Aorta (tissue), 5 donors: ENCODE results near the gene DPEP2NB. TPM values are rescaled to one million over a fixed set of nuclear protein-coding genes. Genes with fewer than 3 reads are reported as not detected.
A peak's percentile ranks its signal among the peaks of the same experiment; 100 is the strongest.
"Not testable (repeated sequence)": the region's sequence is repeated elsewhere in the genome, so short reads cannot be mapped to it uniquely, and the experiment has no call there.

ENCODE experiments used
- ATAC-seq: fragments of 200-7000 bp; cut with Tn5 transposase; one replicate; pipeline ENCODE4 v1.9.1; 2022; ENCODE audit warnings: moderate library complexity; ENCODE audit not compliant: low FRiP score
- DNase-seq, 2 donors: peaks; one replicate each; pipeline ENCODE4 v3.0.0-alpha.2; 2020
- H3K27ac ChIP-seq, 2 donors: one replicate each; pipeline ENCODE4 v1.5.1; 2013; ENCODE audit warnings: low read length in 2 of 2, mild to moderate bottlenecking in 2 of 2, moderate library complexity in 2 of 2, control low read depth in 1 of 2, inconsistent platforms in 1 of 2, low read depth in 1 of 2
- H3K27me3 ChIP-seq, 2 donors: one replicate each; pipeline ENCODE4 v1.6.1; 2013; ENCODE audit warnings: control low read depth in 1 of 2, low read length in 1 of 2, mild to moderate bottlenecking in 1 of 2, moderate library complexity in 1 of 2; ENCODE audit not compliant: insufficient read depth in 2 of 2, control insufficient read depth in 1 of 2
- H3K36me3 ChIP-seq, 2 donors: one replicate each; pipeline ENCODE4 v1.6.1; 2013; ENCODE audit warnings: control low read depth in 1 of 2, low read length in 1 of 2, mild to moderate bottlenecking in 1 of 2; ENCODE audit not compliant: insufficient read depth in 2 of 2, control insufficient read depth in 1 of 2
- H3K4me1 ChIP-seq, 2 donors: one replicate each; pipeline ENCODE4 v1.6.1; 2013; ENCODE audit warnings: low read length in 2 of 2, control low read depth in 1 of 2, mild to moderate bottlenecking in 1 of 2, moderate library complexity in 1 of 2; ENCODE audit not compliant: insufficient read depth in 2 of 2, control insufficient read depth in 1 of 2
- H3K4me3 ChIP-seq, 2 donors: one replicate each; pipeline ENCODE4 v1.5.1; 2013; ENCODE audit warnings: low read length in 2 of 2, control low read depth in 1 of 2, mild to moderate bottlenecking in 1 of 2
- H3K9me3 ChIP-seq: one replicate; pipeline ENCODE4 v1.6.1; 2013; ENCODE audit warnings: mild to moderate bottlenecking, low read length; ENCODE audit not compliant: control insufficient read depth
- WGBS, 2 donors: extraction: QIAGEN DNeasy Blood & Tissue Kit; methylation state at CpG; one replicate each; pipeline ENCODE4 v1.1.7; 2013; 5-methylcytosine and 5-hydroxymethylcytosine counted together
- intact Hi-C, 2 donors: fragments of 100-400 bp; cut with DNase I; formaldehyde crosslinking; loops; one replicate each; pipeline versions ENCODE4 v1.14.2 to v1.15.0; 2022
- polyA plus RNA-seq, 2 donors: library from polyadenylated mRNA; stranded (reverse); fragments of 200-250 nt; gene quantifications; one replicate each; pipeline ENCODE4 v1.2.3, GENCODE V29; 2013
- total RNA-seq, 2 donors: library from RNA; stranded (reverse); fragmentation: NEBNext Ultra II Directional; extraction: Animal tissue kit (Norgen Biotek cat#: 25700); gene quantifications; one replicate each; pipeline ENCODE4 v1.2.1, GENCODE V29; 2021
- donor health status: healthy with polysubstance abuse.
- donor health status: Bipolar disorder and iron deficiency.
- donor health status: DM: no; HTN: no; CAD: no.
- donor health status: DM: no; HTN: no; CAD: no.
- donor health status: DM: yes; HTN: yes; CAD: no.

DPEP2NB gene
- total and polyA plus RNA-seq, 4 donors: not detected

- peak; percentile 99 for ATAC-seq
- 0% methylated on average over 84 of the region's 84 CpGs for WGBS, 2 donors
- intact Hi-C loops: no loop called here
- Histone ChIP-seq H3K27me3 (no peaks in the 10 kb centered on the region), H3K4me3 (peak within 1 kb of the TSS; percentile 46), H3K4me1 (no peaks in the 10 kb centered on the region), H3K27ac (peak within 1 kb of the TSS in 1 of 2 donors; percentile 52), H3K36me3 (no peaks in the 10 kb centered on the region), H3K9me3 (no peaks in the 10 kb centered on the region)
- peak; percentile 95 to 98 for DNase-seq
These were observed 7.2 kb upstream of the DPEP2NB start, which contains the start of the genes DDX28 and DUS2 for GRCh38 chr16:68022728-68023537. Gene DDX28, minus strand, starts transcription at chr16:68023232. Its CDS starts 30 bp downstream, at chr16:68023202. Gene DUS2, plus strand, starts transcription at chr16:68023284. Its CDS starts 14,740 bp downstream, at chr16:68038024.

- H3K9me3 ChIP-seq: no peaks in the 10 kb centered on the region
- no peaks in the 10 kb centered on the region for H3K4me1 ChIP-seq
- H3K4me3 ChIP-seq: peak overlapping the region; percentile 46
- WGBS, 2 donors: 9 to 13% methylated on average over 19 of the region's 19 CpGs
- H3K27me3 ChIP-seq: no peaks in the 10 kb centered on the region
- no peaks in the 10 kb centered on the region for H3K36me3 ChIP-seq
- intact Hi-C loops: no loop called here
- no peak overlapping the region for H3K27ac ChIP-seq
- DNase-seq (peak in 1 of 2 donors; percentile 75), ATAC-seq (peak; percentile 3)
These were observed 6.6 kb upstream of the DPEP2NB start for GRCh38 chr16:68022278-68022727.

GRCh38 chr16:68021490-68021889 lies 5.8 kb upstream of the DPEP2NB start:
- Histone ChIP-seq H3K27ac (no peak overlapping the region), H3K36me3 (no peaks in the 10 kb centered on the region), H3K27me3 (no peaks in the 10 kb centered on the region), H3K4me1 (no peaks in the 10 kb centered on the region), H3K9me3 (no peaks in the 10 kb centered on the region), H3K4me3 (no peak overlapping the region)
- WGBS, 2 donors: 95 to 96% methylated on average over 10 of the region's 10 CpGs
- ATAC-seq (no peak), DNase-seq (no peak)
- intact Hi-C loops: no loop called here

GRCh38 chr16:68019167-68019680 lies 3.5 kb upstream of the DPEP2NB start:
- H3K9me3 ChIP-seq: no peaks in the 10 kb centered on the region
- H3K4me1 ChIP-seq: no peaks in the 10 kb centered on the region
- no peak overlapping the region for H3K4me3 ChIP-seq
- H3K27me3 ChIP-seq: no peaks in the 10 kb centered on the region
- intact Hi-C loops: no loop called here
- DNase-seq: no peak
- 67 to 71% methylated on average over 8 of the region's 8 CpGs for WGBS, 2 donors
- ATAC-seq: no peak
- no peaks in the 10 kb centered on the region for H3K36me3 ChIP-seq
- H3K27ac ChIP-seq: no peak overlapping the region

- intact Hi-C loops: no loop called here
- Histone ChIP-seq H3K4me3 (no peak overlapping the region), H3K4me1 (no peaks in the 10 kb centered on the region), H3K9me3 (no peaks in the 10 kb centered on the region), H3K36me3 (no peaks in the 10 kb centered on the region), H3K27ac (no peak overlapping the region), H3K27me3 (no peaks in the 10 kb centered on the region)
- ATAC-seq (no peak), DNase-seq (no peak)
- WGBS, 2 donors: 69 to 74% methylated on average over 1 of the region's 1 CpG
These were observed 2.3 kb downstream of the DPEP2NB start for GRCh38 chr16:68013440-68013839.

GRCh38 chr16:68009872-68010271 lies 5.8 kb downstream of the DPEP2NB start:
- intact Hi-C loops, H3K27me3 ChIP-seq, ATAC-seq, H3K27ac ChIP-seq, DNase-seq, H3K4me3 ChIP-seq, H3K4me1 ChIP-seq, H3K36me3 ChIP-seq, H3K9me3 ChIP-seq: not testable (repeated sequence)
- WGBS, 2 donors: 73 to 83% methylated on average over 4 of the region's 4 CpGs

GRCh38 chr16:68009157-68009735 lies 6.5 kb downstream of the DPEP2NB start:
- WGBS, 2 donors: 43 to 54% methylated on average over 9 of the region's 9 CpGs
- Histone ChIP-seq H3K9me3 (no peaks in the 10 kb centered on the region), H3K27me3 (no peaks in the 10 kb centered on the region), H3K27ac (no peak overlapping the region), H3K36me3 (no peaks in the 10 kb centered on the region), H3K4me1 (no peaks in the 10 kb centered on the region), H3K4me3 (no peak overlapping the region)
- ATAC-seq: no peak
- intact Hi-C loops: no loop called here
- no peak for DNase-seq

GRCh38 chr16:68005786-68006286 lies 9.9 kb downstream of the DPEP2NB start:
- no peaks in the 10 kb centered on the region for H3K27me3 ChIP-seq
- 49 to 50% methylated on average over 6 of the region's 6 CpGs for WGBS, 2 donors
- DNase-seq (peak in 1 of 2 donors; percentile 79), ATAC-seq (peak; percentile 44)
- no peak overlapping the region for H3K4me3 ChIP-seq
- intact Hi-C loops: no loop called here
- H3K4me1 ChIP-seq: no peaks in the 10 kb centered on the region
- H3K36me3 ChIP-seq: no peaks in the 10 kb centered on the region
- no peaks in the 10 kb centered on the region for H3K9me3 ChIP-seq
- H3K27ac ChIP-seq: no peak overlapping the region
